Right lobe of liver (tissue), 6 donors: ENCODE measurements around the gene SHMT2. TPM values are rescaled to one million over a fixed set of nuclear protein-coding genes. Genes with fewer than 3 reads are reported as not detected.

ENCODE experiments used
- ATAC-seq, 4 donors: fragments of 200-7000 bp; cut with Tn5 transposase; one replicate each; pipeline ENCODE4 v1.9.1; 2020; ENCODE audit warnings: mild to moderate bottlenecking in 4 of 4, moderate library complexity in 4 of 4
- DNase-seq, 3 donors: peaks; one replicate each; pipeline ENCODE4 v3.0.0-alpha.2; 2020
- H3K27ac ChIP-seq, 3 donors: fragments of 200-600 bp; one replicate each; pipeline ENCODE4 v1.8.0; 2022
- H3K27me3 ChIP-seq, 2 donors: fragments of 200-600 bp; one replicate each; pipeline ENCODE4 v1.8.0; 2022
- H3K36me3 ChIP-seq, 4 donors: fragments of 200-600 bp; sonication (generic) in 1 of 4; one replicate each; pipeline versions ENCODE4 v1.5.1 to v1.8.0; 2017 to 2022; ENCODE audit warnings: control low read depth in 1 of 4
- H3K4me1 ChIP-seq, 4 donors: fragments of 200-600 bp; sonication (generic) in 1 of 4; one replicate each; pipeline versions ENCODE4 v1.5.1 to v1.8.0; 2017 to 2022; ENCODE audit warnings: control low read depth in 1 of 4
- H3K4me3 ChIP-seq, 3 donors: fragments of 200-600 bp; one replicate each; pipeline ENCODE4 v1.8.0; 2022
- H3K9me3 ChIP-seq, 4 donors: fragments of 200-600 bp; sonication (generic) in 1 of 4; one replicate each; pipeline versions ENCODE4 v1.5.1 to v1.8.0; 2017 to 2022; ENCODE audit warnings: control low read depth in 1 of 4
- CTCF ChIP-seq, 4 donors: fragments of 200-600 bp in 3 of 4; fragments of 450-650 bp in 1 of 4; IDR thresholded peaks; one replicate each; pipeline versions ENCODE4 v1.5.1 to v1.8.0; 2016 to 2022; ENCODE audit warnings: antibody characterized with exemption in 4 of 4, mild to moderate bottlenecking in 2 of 4
- POLR2A ChIP-seq: fragments of 450-650 bp; IDR thresholded peaks from one replicate; pipeline ENCODE4 v1.6.1; 2017; ENCODE audit warnings: antibody characterized with exemption, mild to moderate bottlenecking
- WGBS: methylation state at CpG from one replicate; pipeline ENCODE4 v1.1.6; 2018; ENCODE audit warnings: low coverage, low lambda C conversion rate; ENCODE audit not compliant: insufficient coverage; ENCODE audit errors: missing lambda C conversion rate; 5-methylcytosine and 5-hydroxymethylcytosine counted together
- intact Hi-C, 2 donors: fragments of 100-400 bp; cut with DNase I; formaldehyde crosslinking; loops; one replicate each; pipeline versions ENCODE4 v1.11.2 to v1.14.1; 2022
- total RNA-seq, 6 experiments: library from RNA; depleted of rRNA in 2 of 6; stranded (reverse); fragments of >200 nt in 2 of 6; fragmentation: NEBNext Ultra II Directional in 3 of 6; extraction: Animal tissue kit (Norgen Biotek cat#: 25700) in 3 of 6; gene quantifications; one replicate each; pipeline versions ENCODE4 v1.1.0 to v1.2.4, GENCODE V29; 2016 to 2023
- donor health status: DM: no; HTN: yes; CAD: no.
- donor health status: DM: no; HTN: no; CAD: no.
- donor health status: DM: no; HTN: no; CAD: no.
- donor health status: DM: no; HTN: yes; CAD: no.
- donor health status: DM: no; HTN: yes; CAD: no.

Gene SHMT2
- total RNA-seq, 6 experiments from 2014 or later: 157 to 228 (median 194) TPM

DNA sequence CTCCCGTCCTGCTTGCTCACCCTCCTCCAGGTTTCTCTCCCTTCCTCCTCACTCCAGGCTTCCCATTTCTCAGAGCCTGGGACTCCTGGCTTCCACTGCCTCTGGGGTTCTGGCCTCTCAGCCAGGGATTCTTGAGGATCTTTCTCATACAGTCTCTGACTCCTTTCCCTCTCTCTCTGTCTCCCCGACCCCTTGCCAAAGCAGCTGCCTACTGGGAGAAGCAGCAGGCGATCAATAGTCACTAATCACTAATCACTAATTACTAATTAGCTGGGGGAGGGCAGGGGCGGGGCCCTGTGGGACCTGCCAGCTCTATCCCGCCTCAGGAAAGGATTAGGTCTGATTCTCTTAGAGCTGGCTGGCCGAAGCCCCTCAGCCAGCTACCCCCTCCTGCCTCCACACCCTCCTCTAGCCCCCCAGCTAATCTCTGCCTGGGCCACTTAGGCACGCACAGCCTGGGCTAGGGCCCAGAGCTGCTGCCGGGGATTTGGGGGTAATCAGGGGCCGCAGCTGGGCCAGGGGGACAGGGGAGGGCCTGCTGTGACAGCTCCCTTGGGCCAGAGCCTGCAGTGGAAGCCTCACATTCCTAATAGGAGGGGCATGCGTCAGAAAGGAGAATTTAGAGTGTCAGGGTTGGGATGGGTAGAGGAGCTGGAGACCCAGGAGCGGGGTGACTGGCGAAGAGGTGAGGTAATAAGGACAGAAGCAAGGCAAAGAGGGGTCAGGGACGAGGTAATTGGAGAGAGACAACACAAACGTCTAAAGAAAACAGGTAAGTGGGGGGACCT lies 10.1 kb upstream of the SHMT2 start:
- no peak overlapping the region for H3K27ac ChIP-seq
- no peak for TF ChIP-seq CTCF (IDR thresholded peaks at IDR 0.05)
- no peak for TF ChIP-seq POLR2A
- H3K4me3 ChIP-seq: no peak overlapping the region
- intact Hi-C loops: no loop called here
- H3K9me3 ChIP-seq: no peaks in the 10 kb centered on the region
- no peak for DNase-seq
- no peak for ATAC-seq
- H3K4me1 ChIP-seq: peaks cover 0 to 14% (median 0%) of the 10 kb centered on the region in 4 donors
- WGBS: 45% methylated on average over 10 of the region's 14 CpGs
- no peaks in the 10 kb centered on the region for H3K36me3 ChIP-seq
- H3K27me3 ChIP-seq: peaks cover 0 to 13% of the 10 kb centered on the region in 2 donors

DNA sequence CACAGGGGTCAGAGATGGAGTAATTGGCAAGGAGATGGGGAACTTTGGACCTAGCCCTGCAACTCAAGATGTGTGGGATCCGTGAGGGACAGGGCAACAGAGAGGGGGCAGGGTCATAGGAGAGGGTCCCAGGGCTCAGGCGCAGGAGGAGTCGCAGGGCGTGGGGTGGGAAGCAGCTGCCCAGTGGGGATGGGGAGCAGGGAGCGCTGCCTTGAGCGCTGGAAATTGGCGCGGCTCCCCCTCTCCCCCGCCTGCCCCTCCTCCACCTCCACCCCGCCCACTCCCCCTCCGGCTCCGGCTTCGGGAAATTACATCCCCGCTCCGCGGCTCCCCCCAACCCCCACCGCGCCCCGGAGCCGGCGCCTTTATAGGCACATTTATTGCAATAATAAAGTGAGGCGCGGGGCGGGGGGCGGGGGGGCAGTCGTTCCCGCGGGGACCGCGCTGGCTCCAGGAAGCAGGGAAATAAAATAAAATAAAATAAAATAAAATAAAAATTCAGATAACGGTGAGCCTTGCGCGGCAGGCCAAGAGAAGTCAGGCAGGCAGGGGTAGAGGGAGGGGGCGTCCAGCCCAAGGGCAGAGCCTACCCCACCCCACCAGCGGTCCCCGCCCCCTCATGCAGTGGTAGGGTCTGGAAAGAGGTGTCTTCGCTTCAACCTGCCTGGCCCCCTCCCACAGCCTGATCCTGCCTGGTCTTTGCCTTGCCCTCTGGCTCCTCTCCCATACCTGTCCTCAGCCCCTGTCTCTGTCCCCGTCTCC lies 9.3 kb upstream of the SHMT2 start:
- H3K27ac ChIP-seq: no peak overlapping the region
- H3K27me3 ChIP-seq: peaks cover 0 to 17% of the 10 kb centered on the region in 2 donors
- 7% methylated on average over 28 of the region's 38 CpGs for WGBS
- no peak overlapping the region for H3K4me3 ChIP-seq
- intact Hi-C loops: no loop called here
- ATAC-seq (no peak), DNase-seq (no peak)
- peaks cover 0 to 14% (median 0%) of the 10 kb centered on the region in 4 donors for H3K4me1 ChIP-seq
- no peaks in the 10 kb centered on the region for H3K36me3 ChIP-seq
- TF ChIP-seq CTCF (IDR thresholded peaks at IDR 0.05) (no peak), POLR2A (no peak)
- no peaks in the 10 kb centered on the region for H3K9me3 ChIP-seq

DNA sequence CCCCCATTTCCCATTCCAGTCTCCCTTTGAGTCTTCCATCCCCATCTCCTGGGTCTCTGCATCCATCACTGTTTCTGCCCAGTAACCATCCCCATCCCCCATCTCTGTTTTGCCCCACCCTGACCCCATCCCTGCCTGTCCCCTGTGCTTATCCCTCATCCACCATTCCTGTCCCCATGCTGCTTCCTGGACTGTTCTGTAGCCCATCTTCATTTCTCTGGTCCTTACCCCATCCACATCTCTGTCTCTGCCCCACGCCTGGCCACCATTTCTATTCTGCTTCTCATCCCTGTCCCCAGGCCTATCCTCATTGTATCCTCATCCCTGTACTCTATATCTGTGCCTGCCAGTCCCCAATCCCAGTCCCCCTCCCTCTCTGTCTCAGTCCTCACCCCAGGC lies 8.7 kb upstream of the SHMT2 start:
- Histone ChIP-seq H3K36me3 (no peaks in the 10 kb centered on the region), H3K4me1 (peaks cover 0 to 14% (median 0%) of the 10 kb centered on the region in 4 donors), H3K9me3 (no peaks in the 10 kb centered on the region), H3K4me3 (no peak overlapping the region), H3K27me3 (peaks cover 0 to 23% of the 10 kb centered on the region in 2 donors), H3K27ac (no peak overlapping the region)
- TF ChIP-seq CTCF (IDR thresholded peaks at IDR 0.05) (no peak), POLR2A (no peak)
- 44% methylated on average over 1 of the region's 1 CpG for WGBS
- intact Hi-C loops: no loop called here
- DNase-seq (no peak), ATAC-seq (no peak)

DNA sequence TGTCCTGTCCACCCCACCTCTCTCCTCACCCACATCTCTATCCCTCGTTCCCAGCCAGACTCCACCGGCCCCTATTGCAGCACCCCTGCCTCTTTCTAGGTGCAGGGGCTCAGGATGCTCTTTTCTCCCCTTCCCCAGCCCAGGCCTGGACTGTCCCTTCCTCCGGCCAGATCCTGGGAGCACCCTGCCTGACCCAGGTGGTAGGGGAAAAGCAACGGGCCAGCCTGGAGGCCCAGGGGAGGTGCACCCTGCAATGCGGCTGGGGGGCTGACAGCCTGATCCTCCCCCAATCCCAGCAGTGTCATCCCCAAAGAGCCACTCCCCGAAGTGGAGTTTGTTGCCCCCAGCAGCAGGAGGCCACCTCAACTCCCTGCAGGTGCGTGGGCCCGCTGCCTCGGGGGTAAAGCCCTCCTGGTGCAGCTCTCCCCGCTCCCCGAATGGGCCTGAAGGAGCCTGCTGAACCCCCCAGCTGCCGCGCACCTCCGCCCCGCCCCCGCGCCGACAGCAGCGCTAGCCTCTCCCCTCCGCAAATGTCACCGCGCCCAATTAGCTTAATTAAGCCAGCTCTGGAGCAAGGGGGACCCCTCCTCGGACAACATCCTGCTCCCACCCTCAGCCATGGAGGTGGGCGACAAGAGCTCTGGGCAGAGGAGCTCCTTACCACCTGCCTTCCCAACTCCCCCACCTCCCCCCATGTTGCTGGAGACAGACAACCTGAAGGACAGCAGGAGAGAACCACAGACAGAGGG lies 8.2 kb upstream of the SHMT2 start:
- H3K4me3 ChIP-seq: no peak overlapping the region
- WGBS: 5% methylated on average over 19 of the region's 24 CpGs
- DNase-seq (no peak), ATAC-seq (no peak)
- TF ChIP-seq CTCF (IDR thresholded peaks at IDR 0.05): no peak
- TF ChIP-seq POLR2A: no peak
- no peaks in the 10 kb centered on the region for H3K9me3 ChIP-seq
- H3K36me3 ChIP-seq: no peaks in the 10 kb centered on the region
- intact Hi-C loops: no loop called here
- peaks cover 0 to 11% (median 0%) of the 10 kb centered on the region in 4 donors for H3K4me1 ChIP-seq
- peaks cover 0 to 25% of the 10 kb centered on the region in 2 donors for H3K27me3 ChIP-seq
- no peak overlapping the region for H3K27ac ChIP-seq
